Stimulated activated CD4-positive, alpha-beta T cell treated with anti-CD3 and anti-CD28 coated beads, TNF-alpha, amount 100 ng/mL, for 1 hour (primary cell): ENCODE results near the gene GNAT3.

Experiments used
- DNase-seq, 3 donors: peaks; one replicate each; pipeline ENCODE4 v3.0.0-alpha.2; 2020; ENCODE audit warnings: low read depth in 3 of 3, low spot score in 1 of 3

Gene GNAT3

DNA sequence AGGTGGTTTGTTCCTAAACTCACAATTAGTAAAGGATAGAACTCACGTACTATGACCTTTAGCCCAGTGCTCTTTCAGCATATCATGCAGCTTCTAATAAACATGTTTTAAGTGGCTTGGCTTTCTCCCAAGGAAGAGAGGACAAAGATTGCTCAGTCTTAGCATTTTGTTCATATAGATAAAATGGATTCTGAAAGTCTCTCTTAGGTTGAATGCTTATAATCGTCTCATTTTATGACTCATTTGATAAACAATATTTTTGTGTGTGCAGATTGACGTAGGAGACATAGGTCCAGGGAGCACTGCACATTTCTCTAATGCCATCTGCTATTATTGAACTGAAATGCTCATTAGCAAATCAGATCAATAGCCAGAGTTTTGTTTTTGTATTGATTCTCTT is 44.8 kb downstream of the GNAT3 start:
- DNase-seq: no peak

DNA sequence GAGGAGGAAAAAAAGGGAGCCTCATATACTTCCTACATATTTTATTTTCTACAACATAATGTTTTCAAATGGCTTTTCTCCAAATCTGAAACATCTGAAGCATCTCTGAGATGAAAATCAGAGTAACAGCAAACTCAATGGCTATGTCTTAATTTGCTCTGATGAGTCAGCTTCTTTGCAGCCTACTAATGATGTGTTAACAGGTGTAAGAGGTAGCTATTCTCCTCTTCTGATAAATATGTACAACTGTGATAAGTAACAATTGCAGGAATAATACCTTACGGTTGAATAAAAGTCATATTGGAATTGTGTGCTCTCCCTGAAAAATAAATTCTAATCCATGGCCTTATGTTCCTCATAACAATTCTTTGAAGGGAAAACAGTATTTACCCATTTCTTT is 45.2 kb downstream of the GNAT3 start:
- DNase-seq: no peak

DNA sequence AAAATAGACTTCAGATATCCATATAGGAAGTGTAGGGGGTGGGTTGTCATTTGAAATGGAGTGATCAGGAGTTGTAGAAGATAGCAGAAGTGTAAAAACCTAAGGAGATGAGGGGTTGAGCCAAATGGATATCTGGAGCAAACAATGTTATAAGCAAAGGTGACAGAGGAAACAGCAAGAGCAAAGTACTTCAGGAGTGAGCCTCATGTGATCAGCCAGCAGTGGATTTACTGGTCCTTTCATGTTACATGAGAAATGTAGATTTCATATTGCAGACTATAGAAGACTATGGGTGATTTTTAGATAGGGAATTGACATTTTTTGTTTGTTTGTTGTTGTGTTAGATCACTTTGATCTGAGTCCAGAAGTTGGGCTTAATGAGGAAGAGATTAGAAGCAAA is 47.7 kb downstream of the GNAT3 start:
- DNase-seq: no peak

DNA sequence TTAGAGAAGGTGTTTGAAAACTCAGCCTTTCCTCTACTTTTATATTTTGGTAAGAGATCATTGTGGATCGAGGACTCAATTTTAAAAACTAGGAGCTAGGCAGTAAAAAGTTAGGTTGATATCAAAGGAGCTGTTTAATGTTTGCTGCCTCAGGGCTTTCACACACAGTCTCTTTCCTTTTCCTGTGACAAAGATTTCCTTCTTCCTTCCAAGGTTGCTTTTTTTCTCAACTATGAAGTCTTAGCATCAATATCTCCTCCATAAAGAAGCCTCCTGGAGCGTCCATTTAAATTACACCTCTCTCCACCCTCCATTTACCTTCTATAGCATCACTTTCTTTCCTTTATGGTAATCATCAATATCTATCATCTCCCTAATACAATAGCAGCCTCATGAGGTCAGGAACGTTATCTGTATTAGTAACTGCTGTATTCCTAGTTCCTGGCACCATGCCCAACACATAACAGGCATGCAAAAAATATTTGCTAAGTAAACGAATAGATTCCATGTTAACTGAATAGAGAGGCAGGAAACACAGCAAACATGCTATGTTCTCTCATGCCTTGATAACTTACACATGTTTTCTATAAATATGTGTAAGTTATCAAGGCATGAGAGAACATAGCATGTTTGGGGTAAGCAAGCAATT is 48.5 kb downstream of the GNAT3 start:
- no peak for DNase-seq

DNA sequence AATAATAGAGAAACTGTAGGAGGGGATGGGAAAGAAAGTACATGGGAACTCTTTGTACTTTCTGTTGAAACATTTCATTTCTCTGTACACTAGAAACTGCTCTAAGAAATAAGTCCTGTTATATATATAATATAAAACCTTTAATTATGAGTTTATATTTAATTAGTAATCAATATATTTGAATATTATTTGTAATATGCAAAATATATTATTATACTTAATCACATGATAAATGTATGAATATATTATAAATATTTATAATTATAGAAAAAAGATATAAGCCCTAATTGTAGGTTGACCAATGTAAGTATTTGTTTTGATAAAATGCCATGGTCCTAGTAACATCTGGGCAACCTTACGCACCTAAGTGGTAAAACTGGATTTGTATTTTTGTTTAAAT is 51.0 kb downstream of the GNAT3 start:
- DNase-seq: no peak

DNA sequence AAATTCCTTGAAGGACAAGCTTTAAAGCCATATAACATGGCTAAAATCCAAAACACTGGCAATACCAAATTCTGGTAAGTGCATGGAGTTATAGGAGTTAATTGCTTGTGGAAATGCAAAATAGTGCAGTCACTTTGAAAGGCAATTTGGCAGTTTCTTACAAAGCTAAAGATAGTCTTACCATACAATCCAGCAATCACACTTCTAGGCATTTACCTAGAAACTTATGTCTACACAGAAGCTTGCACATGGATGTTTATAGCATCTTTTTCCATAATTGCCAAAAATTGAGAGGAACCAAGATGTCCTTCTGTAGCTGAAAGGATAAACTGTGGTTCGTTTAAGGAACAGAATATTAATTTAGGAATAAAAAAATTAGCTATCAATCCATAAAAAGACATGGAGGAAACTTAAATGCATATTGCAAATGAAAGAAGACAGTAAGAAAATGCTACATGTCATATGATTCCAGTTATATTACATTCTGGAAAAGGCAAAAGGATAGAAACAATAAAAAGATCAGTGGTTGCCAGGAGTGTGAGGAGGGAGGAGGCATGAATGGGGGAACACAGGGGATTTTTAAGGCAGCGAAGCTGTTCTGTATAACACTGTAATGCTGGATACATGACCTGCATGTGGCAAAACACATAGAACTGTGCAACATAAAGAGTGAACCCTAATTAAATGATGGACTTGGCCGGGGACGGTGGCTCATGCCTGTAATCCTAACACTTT is 51.9 kb downstream of the GNAT3 start:
- DNase-seq: no peak

DNA sequence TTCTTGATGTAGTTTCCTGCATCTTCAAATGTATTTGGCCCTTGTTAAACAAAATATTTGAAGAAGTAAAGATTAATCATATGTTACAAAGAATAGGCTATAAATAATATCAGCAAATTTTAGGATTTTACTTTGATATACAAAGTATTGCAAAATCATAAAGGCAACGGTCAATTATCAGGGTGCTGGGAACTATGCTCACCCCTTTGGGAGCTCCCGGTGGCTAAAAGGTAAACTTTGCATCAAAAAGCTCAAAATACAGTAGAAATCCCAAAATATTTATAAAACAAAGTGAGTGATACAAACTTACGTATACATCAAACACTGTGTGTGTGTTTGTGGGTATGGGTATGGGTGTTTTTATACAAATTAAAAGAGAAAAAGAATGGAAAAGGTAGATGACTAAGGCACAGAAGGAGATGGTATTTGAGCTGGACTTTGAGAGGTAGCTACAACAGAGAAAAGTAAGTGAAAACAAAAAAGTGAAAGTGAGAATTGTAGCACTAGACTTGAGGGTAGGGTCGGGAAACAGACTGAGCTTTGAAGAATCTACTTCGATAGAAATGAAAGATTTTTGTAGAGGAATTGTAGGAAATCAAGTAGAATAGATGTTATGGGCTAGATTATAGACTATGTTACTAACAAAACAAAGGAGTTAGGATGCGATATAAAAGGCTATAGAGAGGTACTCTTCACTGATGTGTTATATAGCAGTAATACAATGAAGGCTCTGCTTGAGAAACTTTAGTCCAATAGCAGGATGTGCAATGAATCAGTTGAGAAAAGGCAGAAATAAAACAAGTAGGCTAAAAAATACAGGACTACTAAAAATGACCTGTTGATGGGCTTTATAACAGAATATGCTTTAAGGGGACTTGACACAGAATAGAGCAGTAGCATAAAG is 52.8 kb downstream of the GNAT3 start:
- DNase-seq: no peak

DNA sequence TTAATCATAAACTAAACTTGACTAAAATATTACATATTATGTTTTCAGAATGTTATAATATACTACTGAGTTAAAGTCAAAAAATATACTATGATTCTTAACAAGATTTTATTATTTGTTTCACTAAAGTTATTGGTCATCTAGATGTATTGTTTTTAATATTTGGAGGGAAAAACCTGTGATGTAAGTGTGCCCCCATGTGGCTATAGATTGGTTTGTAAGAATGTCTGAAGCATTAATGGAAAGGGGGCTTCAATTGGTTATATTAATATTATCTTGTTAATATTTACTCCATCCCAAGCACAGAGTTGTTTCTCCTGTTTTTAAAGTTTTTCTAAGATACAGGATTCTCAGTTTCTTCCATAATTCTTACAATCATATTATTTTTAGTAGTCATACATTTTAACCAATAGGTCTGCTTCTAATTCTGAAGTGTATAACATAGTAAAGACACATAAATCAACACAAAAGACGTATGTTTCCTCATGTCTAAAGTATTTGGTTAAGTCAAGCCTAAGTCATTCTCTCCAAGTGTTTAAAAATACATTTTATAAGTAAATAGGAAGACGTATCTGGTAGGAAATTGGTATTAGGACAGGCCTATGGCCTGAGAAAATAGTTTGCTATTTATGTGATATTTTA is 58.0 kb downstream of the GNAT3 start:
- DNase-seq: no peak

DNA sequence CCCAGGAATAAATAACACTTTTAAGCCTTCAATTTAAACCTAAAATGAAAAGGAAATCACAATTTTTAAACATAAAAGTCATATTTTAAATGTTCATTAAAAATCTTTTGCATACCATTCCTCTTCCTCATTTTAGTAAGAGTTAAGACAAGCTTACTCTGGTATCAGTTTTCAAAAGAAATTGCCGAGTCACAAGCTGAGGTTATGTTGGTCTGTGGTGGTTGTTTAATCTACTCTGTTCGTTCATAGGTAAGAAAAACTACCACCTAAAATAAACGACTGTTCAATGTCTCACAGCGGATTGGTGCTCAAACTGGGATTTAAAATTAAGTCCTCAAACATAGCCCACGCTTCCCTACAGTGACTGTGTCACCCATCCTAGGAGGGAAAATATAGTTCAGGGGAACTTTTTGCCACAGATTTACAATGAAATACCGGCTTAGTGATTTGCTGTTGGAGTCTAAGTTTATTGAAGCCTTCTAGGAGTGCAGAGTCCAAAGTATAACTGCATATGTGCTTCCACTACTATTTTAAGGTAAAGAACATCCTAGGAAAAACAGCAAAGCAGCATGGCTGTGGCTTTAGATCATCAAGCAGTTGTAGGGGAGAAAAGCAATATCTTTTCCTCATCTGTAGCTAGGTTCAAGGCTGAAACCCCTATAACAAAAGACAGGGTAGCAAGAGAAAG is 61.1 kb downstream of the GNAT3 start:
- no peak for DNase-seq

DNA sequence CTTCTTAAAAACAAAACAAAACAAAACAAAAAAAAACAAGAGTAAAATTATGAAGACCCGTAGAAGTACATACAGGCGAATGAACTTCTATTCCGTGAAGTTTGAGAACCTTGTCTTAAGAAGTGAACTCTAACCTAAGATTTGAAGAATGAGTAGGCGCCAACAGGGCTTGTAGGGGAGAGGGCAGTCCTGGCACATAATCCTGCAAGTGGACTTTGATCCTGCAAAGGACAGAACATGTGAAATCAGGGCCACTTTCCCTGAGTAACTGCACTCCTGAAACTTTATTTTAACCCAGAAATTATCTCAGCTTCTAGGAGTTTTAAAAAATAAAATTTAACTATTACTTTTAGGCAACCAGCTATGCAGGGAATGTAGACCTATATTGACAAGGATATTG is 62.0 kb downstream of the GNAT3 start:
- DNase-seq: no peak

DNA sequence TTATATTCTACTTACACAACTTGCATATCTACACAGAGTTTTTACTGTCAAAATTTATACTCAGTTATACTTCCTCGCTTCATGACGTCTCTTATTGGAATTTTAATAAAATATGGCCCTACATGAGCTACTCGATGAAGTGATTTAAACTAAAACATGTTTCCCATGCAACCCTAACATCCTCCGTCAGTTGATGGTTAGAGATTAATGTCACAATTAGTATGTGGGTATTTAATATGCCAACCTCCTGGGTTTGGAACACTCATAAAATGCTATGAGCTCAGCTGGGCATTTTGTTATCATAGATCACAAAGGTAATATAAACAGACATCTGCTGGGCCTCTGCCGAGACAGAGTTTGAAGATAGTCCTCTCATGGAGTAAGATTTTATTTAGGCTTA is 66.5 kb downstream of the GNAT3 start:
- no peak for DNase-seq

DNA sequence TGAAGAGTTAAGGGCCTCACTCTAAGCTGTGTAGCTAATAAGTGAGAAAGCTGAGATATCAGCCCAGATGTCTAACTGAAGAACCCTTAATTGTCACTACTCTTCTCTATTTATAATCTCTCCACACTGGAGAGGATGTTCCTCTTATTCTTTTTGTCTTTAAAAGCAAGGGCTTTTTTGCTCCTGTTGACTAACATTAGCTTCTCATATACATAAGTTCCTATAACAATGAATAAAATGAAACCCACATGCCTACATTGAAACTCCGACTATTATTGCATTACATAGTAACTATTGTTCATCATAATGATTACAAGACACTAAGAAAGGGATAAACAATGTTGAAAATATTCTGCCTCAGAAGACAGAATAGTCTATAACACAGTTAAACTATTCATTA is 67.1 kb downstream of the GNAT3 start:
- no peak for DNase-seq

DNA sequence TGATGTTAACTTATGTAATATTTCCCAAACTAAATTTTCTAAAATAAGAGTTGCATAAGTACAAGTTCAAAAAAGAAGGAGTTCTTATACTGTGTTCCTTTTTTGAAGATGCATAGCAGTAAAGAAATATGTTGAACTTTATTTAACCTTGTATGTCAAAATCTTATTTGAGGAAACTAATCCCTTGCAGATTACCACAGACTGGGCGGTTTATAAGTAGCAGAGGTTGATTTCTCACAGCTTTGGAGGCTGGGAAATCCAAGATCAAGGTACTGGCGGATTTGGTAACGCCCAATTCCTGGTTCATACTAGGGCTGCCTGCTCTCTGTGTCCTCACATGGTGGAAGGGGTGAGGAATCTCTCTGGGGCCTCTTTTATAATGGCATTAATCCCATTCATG is 68.5 kb downstream of the GNAT3 start:
- no peak for DNase-seq

DNA sequence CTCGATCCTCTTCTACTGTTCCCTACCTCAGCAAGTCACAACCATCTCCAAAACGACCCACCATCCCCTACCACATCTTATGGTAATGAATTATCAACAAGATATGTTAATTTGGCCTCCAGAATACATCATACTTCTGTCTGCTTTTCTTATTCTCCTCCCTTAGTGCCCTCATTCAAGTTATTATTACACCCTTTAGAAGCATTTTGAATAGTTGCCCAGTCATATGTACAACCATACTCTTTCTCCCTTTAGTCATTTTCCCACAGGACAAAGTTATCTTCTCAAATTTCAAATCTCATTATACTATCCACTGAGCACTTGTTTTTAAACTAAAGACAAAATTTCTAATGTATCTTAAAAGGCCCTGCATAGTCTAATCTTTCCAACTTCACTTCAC is 71.0 kb downstream of the GNAT3 start:
- no peak for DNase-seq

DNA sequence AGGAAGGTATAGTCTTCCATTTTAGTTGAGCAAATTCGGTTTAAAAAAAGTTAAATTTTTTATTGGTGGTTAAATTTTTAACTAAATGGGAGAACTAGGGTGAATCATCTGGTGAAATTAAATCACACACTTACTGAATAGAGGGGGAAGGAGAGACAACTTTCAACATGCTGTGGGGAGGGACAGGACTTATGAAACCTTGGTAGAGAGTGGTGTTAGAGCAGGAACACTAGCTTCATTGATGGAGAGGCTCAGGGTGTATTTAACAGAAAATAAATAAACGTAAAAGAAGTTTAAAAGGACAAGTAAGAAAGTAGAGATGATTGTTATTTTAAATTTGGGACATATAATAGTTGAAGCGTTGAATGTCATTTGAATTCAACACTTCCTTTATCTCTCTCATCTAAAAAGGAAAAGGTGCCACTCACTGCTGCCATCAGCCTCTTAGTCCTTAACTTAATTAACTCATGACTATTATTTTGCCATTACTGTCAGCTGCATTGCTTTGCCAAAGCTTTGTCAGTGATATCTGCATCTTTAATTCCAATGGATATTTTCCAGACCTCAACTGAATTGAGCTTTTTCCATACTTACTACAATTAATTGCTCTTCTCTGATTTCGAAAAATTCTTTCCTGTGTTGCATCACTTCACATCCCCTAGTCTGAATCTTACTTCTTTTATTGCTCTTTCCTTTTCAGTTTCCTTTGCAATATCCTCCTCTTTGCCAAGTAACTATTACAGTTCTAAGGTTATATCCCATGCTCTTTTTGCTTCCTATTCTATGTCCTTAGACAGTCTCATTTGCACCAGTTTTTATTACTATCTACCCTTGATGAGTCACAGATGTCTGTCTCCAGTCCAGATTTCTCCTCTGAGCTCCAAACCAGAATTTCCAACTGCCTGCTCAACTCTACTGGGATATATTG is 71.7 kb downstream of the GNAT3 start:
- DNase-seq: no peak

DNA sequence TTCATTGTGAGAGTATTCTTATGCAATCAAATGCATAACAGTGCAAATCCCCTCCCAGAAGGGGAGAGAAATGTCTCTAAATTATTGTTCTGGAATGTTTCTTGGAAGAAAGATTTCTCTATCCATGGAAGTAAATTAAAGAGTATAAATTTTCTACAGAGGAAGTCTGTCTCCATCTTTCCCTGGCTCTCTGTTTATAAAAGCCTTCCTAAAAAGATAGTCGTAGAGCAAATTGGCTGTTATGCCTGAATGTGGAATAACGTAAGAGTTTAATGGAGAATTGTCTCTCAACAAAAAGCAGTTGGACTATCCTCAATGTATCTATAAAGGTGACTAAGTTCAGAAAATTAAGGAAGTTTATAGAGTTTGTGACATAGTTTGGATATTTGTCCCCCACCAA is 76.3 kb downstream of the GNAT3 start:
- no peak for DNase-seq

DNA sequence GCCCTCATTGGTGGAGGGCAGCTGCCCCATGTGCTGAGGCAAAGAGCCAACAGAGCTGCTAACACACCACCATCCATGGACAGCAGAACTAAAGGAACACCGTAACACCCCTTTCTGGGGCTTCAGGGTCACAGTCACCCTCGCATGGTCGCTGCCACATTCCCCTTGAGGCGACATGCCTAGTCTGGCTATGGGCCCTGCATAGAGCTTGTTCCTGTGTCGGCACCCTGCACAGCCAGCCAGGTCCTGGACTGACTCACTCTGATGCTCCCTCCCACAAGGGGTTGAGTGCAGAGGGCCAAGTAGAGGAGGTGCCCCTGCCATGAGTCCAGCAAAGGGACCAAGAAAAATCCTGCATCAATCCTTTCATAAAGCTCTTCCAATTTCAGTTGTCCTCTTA is 77.8 kb downstream of the GNAT3 start:
- DNase-seq: no peak

DNA sequence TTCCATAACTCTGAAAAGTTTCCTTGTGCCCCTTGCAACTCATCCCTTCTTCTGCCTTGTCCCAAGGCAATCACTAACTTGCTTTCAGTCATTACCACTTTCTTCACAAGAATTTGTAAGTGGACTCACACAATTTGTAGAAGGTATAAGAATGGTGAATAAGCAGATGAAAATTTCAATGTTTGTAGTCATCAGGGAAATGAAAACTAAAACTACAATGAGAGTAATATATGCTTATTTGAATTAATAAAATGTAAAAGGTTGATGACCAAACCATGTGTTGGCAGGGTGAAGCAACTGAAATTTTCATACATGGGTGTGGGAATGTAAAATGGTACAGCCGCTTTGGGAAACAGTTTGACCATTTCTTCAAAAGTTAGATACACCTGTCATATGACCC is 79.7 kb downstream of the GNAT3 start:
- no peak for DNase-seq

DNA sequence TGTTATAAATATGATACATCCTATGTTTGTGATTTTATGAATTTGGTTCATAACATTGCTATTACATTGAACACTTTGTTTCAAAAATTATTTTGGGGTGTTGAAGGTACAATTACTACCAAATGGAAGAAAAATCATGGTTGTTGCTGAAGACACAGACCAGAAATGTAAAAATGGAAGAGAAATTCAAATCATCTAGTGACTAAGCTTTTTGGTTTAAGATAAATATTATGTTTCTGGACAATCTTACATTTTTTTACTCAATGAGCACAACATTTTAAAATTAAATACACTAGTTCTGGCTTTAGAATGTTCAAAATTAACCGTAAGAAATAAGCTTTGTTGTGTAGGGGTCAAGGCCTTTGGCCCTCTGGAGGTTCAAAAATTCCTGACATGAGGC is 82.7 kb downstream of the GNAT3 start:
- DNase-seq: no peak
